Kidney epithelial cell (primary cell): ENCODE measurements around the gene FMO2. TPM values are rescaled to one million over a fixed set of nuclear protein-coding genes. Genes with fewer than 3 reads are reported as not detected.

Experiments
- DNase-seq: peaks from one replicate; pipeline ENCODE4 v3.0.0-alpha.2; 2010; ENCODE audit warnings: low read depth
- H3K27me3 ChIP-seq: 2 replicates; pipeline ENCODE4 v1.6.0; 2011; ENCODE audit warnings: low read length; ENCODE audit not compliant: control insufficient read depth, insufficient read depth
- H3K36me3 ChIP-seq: 2 replicates; pipeline ENCODE4 v1.5.1; 2011; ENCODE audit warnings: low read length; ENCODE audit not compliant: control insufficient read depth, insufficient read depth
- H3K4me3 ChIP-seq: 2 replicates; pipeline ENCODE4 v1.5.1; 2011; ENCODE audit warnings: low read depth, mild to moderate bottlenecking, control low read depth, low read length
- CTCF ChIP-seq: IDR thresholded peaks from 2 replicates; pipeline ENCODE4 v1.5.1; 2011; ENCODE audit warnings: mild to moderate bottlenecking, moderate library complexity, low read length, control low read depth, inconsistent platforms; ENCODE audit not compliant: insufficient read depth, poor library complexity, severe bottlenecking
- total RNA-seq: library from RNA; depleted of rRNA; stranded (reverse); fragments of >200 nt; gene quantifications from 2 replicates; pipeline ENCODE4 v1.2.3, GENCODE V29; 2015

Gene FMO2
- total RNA-seq, 1 donor from 2014 or later, result not detected

- no peaks in the 10 kb centered on the region for H3K36me3 ChIP-seq
- H3K4me3 ChIP-seq, result no peak overlapping the region
- no peak for DNase-seq
- no peaks in the 10 kb centered on the region for H3K27me3 ChIP-seq
- TF ChIP-seq CTCF, result no peak
These were observed 44.0 kb upstream of the FMO2 start for GRCh38 chr1:171140956-171141687.

- no peak for TF ChIP-seq CTCF
- Histone ChIP-seq H3K27me3 (no peaks in the 10 kb centered on the region), H3K4me3 (no peak overlapping the region), H3K36me3 (no peaks in the 10 kb centered on the region)
- DNase-seq, result no peak
These were observed 43.2 kb upstream of the FMO2 start for GRCh38 chr1:171141688-171142415.

- Histone ChIP-seq H3K4me3 (no peak overlapping the region), H3K36me3 (no peaks in the 10 kb centered on the region), H3K27me3 (no peaks in the 10 kb centered on the region)
- no peak for DNase-seq
- no peak for TF ChIP-seq CTCF
These were observed 42.4 kb upstream of the FMO2 start for GRCh38 chr1:171142416-171143385.

- H3K36me3 ChIP-seq, result no peaks in the 10 kb centered on the region
- H3K27me3 ChIP-seq, result no peaks in the 10 kb centered on the region
- no peak overlapping the region for H3K4me3 ChIP-seq
- no peak for DNase-seq
- no peak for TF ChIP-seq CTCF
These were observed 34.9 kb upstream of the FMO2 start for GRCh38 chr1:171150156-171150555.

GRCh38 chr1:171152549-171152948, 32.6 kb upstream of the FMO2 start:
- H3K36me3 ChIP-seq, result no peaks in the 10 kb centered on the region
- no peak overlapping the region for H3K4me3 ChIP-seq
- no peak for DNase-seq
- TF ChIP-seq CTCF, result no peak
- no peaks in the 10 kb centered on the region for H3K27me3 ChIP-seq
